NCI-H524 (cell line): Measurements from ENCODE around the gene CEP162.
"Not testable (repeated sequence)": the region's sequence is repeated elsewhere in the genome, so short reads cannot be mapped to it uniquely, and the experiment has no call there.

Experiments used
- DNase-seq, 2 experiments: peaks; one replicate each; lab custom pipeline; 2025; lab: John Stamatoyannopoulos, UW

CEP162 gene

GRCh38 chr6:84224251-84224650, 3.2 kb downstream of the CEP162 start:
- DNase-seq, result no peak

GRCh38 chr6:84223608-84224007, 3.8 kb downstream of the CEP162 start:
- not testable (repeated sequence) for DNase-seq

- DNase-seq, result no peak
Measured at GRCh38 chr6:84222426-84222825, 5.0 kb downstream of the CEP162 start.

- DNase-seq, result peak; percentile 2 to 31
Measured at GRCh38 chr6:84220809-84221409, 6.5 kb downstream of the CEP162 start.

- DNase-seq, result no peak
Measured at GRCh38 chr6:84218091-84218490, 9.4 kb downstream of the CEP162 start.

GRCh38 chr6:84213217-84213616, 14.2 kb downstream of the CEP162 start:
- DNase-seq, result no peak

GRCh38 chr6:84204011-84204410, 23.4 kb downstream of the CEP162 start:
- DNase-seq, result no peak

GRCh38 chr6:84199987-84200386, 27.5 kb downstream of the CEP162 start:
- not testable (repeated sequence) for DNase-seq

- peak in 1 of 2 experiments; percentile 10 for DNase-seq
Measured at GRCh38 chr6:84197708-84198107, 29.7 kb downstream of the CEP162 start.

- no peak for DNase-seq
Measured at GRCh38 chr6:84193114-84193708, 34.2 kb downstream of the CEP162 start.

GRCh38 chr6:84191802-84192201, 35.6 kb downstream of the CEP162 start:
- DNase-seq, result no peak

GRCh38 chr6:84189356-84189755, 38.1 kb downstream of the CEP162 start:
- DNase-seq, result not testable (repeated sequence)

GRCh38 chr6:84183430-84183829, 44.0 kb downstream of the CEP162 start:
- no peak for DNase-seq

- DNase-seq, result no peak
Measured at GRCh38 chr6:84182001-84182400, 45.4 kb downstream of the CEP162 start.

- no peak for DNase-seq
Measured at GRCh38 chr6:84177241-84177640, 50.2 kb downstream of the CEP162 start.

- no peak for DNase-seq
Measured at GRCh38 chr6:84172574-84172973, 54.9 kb downstream of the CEP162 start.

- DNase-seq, result no peak
Measured at GRCh38 chr6:84172080-84172479, 55.4 kb downstream of the CEP162 start.

GRCh38 chr6:84167457-84167856, 60.0 kb downstream of the CEP162 start:
- DNase-seq, result no peak

- peak in 1 of 2 experiments; percentile 19 for DNase-seq
Measured at GRCh38 chr6:84166395-84166794, 61.0 kb downstream of the CEP162 start.

GRCh38 chr6:84164328-84164727, 63.1 kb downstream of the CEP162 start:
- DNase-seq, result not testable (repeated sequence)

- DNase-seq, result no peak
Measured at GRCh38 chr6:84161190-84161589, 66.3 kb downstream of the CEP162 start.

GRCh38 chr6:84156306-84156705, 71.1 kb downstream of the CEP162 start:
- DNase-seq, result no peak

GRCh38 chr6:84151669-84152068, 75.8 kb downstream of the CEP162 start:
- no peak for DNase-seq

- DNase-seq, result peak; percentile 25 to 78
Measured at GRCh38 chr6:84150705-84151104, 76.7 kb downstream of the CEP162 start.
